ENCODE measurements around the gene TNFAIP8.

Gene TNFAIP8

DNA sequence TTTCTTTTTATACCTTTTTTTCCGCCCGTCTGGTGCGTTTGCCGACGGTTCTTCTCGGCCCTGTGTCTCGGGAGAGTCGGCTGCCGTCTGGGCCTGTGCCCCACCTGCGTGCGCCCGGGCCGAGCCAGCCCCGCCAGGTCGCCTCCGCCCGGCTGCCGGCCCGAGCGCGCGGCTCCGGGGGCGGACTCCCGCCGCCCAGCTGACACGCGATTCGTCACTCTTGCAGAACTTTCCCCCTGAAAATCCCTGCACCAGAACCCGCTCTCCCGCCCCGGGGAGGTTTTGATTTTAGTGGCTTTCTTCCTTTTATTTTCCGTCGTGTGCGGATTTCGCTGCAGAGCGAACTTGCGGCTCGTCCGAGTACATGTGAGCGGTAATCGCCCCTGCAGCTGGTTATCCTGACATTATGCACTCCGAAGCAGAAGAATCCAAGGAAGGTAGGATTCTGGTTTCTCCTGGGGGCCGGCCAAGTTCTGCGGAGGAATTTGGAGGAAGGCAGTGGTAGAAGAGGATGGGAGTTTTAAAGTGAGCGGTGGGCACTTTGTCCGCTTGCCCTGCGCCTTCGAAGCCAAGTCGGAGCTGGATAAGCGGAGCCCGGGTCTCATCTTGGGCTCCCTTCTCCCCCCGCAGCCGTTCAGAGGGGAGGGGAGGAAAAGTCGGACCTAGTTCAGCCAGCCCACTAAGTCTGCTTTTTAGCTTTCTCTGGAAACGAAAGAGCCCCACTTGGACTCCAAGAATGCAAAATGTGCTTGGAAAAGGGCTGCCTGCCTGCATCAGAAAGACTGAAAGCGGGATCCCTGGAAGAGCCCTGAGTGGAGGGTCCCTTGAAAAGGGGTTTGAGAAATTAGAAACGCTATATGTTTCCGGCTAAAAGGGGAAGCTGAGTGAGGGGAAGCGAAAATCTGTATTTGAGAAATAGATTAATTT, at the start of gene TNFAIP8:
TSS of gene TNFAIP8 (plus strand) at position 335 of the 927 bp plus-strand sequence. CDS start at position 407, 72 bp downstream.
- DNase-seq (ENCODE audit: insufficient read length, low spot score) = no peak
- FAIRE-seq = no peak
- TF ChIP-seq, protein P1, sequence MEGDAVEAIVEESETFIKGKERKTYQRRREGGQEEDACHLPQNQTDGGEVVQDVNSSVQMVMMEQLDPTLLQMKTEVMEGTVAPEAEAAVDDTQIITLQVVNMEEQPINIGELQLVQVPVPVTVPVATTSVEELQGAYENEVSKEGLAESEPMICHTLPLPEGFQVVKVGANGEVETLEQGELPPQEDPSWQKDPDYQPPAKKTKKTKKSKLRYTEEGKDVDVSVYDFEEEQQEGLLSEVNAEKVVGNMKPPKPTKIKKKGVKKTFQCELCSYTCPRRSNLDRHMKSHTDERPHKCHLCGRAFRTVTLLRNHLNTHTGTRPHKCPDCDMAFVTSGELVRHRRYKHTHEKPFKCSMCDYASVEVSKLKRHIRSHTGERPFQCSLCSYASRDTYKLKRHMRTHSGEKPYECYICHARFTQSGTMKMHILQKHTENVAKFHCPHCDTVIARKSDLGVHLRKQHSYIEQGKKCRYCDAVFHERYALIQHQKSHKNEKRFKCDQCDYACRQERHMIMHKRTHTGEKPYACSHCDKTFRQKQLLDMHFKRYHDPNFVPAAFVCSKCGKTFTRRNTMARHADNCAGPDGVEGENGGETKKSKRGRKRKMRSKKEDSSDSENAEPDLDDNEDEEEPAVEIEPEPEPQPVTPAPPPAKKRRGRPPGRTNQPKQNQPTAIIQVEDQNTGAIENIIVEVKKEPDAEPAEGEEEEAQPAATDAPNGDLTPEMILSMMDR (IDR thresholded peaks at IDR 0.05; ENCODE audit: insufficient read depth, missing control alignments) = no peak

DNA sequence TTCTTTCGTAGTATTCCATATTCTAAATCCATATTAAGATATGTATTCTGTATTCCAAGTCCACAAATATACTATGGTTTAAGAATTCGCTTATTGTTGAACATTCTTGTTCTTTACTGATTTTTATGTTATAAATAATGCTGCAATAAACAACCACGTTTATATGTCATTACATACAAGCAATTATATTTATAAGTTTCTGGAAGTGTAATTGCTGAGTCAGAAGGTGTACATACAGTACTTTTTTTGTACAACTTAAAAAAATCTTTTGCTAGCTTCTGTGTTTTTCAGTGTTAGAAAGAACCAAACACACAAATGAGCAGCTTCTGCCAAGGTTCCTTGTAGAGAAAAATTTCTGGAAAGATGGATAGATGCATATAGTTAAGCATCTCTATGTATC, 48.6 kb upstream of the TNFAIP8 start:
- DNase-seq (ENCODE audit: insufficient read length, low spot score) (no peak), FAIRE-seq (no peak)
- TF ChIP-seq, protein P1 (IDR thresholded peaks at IDR 0.05; ENCODE audit: insufficient read depth, missing control alignments) = no peak

DNA sequence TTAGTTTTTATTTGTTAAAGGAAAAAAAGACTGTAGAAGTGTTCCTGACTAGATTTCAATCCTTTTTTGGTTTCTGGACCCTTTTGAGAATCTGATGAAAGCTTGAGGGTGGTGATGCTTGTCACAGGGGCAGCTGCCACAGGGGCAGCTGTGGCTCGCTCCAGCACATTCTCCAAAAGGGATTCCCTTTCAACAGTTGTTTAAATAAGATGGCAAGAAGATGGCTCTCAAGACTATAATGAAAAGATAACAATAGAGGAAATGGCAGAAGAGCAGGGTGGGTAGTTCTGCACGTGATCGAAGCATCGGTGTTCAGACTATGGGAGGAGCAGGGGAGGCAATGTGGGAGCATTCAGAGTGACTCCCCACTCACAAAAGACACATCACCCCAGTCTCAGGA, 46.5 kb upstream of the TNFAIP8 start:
- no peak for FAIRE-seq
- no peak for DNase-seq (ENCODE audit: insufficient read length, low spot score)
- TF ChIP-seq, protein P1 (IDR thresholded peaks at IDR 0.05; ENCODE audit: insufficient read depth, missing control alignments) = no peak

DNA sequence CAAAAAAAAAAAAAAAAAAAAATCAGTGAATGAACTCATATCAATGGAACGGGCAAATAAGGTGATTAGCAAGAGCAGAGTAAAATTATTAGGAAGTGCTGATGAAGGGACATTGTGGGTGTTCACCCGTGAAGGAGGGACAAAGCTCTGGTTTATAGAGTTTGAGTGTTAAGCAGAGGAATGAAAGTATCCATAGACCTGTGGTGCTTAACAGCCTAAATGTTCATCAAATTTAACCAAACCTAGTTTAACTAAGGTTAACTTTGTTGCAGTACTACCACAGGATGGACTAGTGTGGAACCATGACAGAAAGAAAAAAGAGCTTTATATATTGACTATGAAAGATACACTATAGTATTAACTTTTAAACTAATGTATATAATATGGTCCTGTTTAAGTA, 44.1 kb upstream of the TNFAIP8 start:
- DNase-seq (ENCODE audit: insufficient read length, low spot score) = no peak
- TF ChIP-seq, protein P1 (IDR thresholded peaks at IDR 0.05; ENCODE audit: insufficient read depth, missing control alignments) = no peak
- no peak for FAIRE-seq

DNA sequence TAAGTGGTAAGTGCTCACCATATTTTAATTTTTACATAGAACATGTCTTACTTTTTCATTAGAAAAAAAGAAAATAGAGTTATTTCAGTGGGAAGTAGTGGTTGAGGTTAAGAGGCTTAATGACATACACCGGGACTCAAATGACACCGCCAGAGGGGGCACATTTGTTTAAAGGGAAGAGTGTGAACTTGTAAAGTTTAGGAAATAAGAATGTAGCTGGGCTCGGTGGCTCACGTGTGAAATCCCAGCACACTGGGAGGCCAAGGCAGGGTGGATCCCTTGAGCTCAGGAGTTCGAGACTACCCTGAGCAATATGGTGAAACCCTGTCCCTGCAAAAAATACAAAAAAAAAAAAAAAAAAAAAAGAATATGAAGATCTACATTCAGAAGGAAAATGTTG, 43.4 kb upstream of the TNFAIP8 start:
- DNase-seq (ENCODE audit: insufficient read length, low spot score) (no peak), FAIRE-seq (no peak)

DNA sequence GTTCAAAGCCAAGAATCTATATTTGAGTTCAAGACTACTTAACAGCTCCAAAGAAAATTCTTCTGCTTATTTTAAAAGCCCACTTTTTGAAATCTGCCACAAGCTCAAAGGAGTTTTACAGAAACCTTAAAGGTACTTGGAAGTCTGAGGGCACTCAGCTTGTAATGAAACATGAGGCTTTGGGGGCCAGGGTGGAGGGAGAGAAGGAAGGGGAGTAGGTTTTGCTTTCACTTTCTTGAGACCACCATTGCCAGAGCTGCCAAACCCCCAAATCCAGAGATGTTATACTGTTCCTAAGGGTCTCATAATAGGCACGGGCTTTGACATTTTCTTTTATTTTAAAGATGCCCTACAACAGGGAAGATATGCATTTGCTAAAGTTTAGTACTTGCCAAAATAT, 42.6 kb upstream of the TNFAIP8 start:
- DNase-seq (ENCODE audit: insufficient read length, low spot score) = no peak
- TF ChIP-seq, protein P1 (IDR thresholded peaks at IDR 0.05; ENCODE audit: insufficient read depth, missing control alignments) = no peak
- FAIRE-seq = no peak

More for the DNA sequence above, 43.4 kb upstream of the TNFAIP8 start:
- TF ChIP-seq, protein P1 (IDR thresholded peaks at IDR 0.05; ENCODE audit: insufficient read depth, missing control alignments) = no peak
